ENCODE data around the gene NR1D1. TPM values are rescaled to one million over a fixed set of nuclear protein-coding genes. Genes with fewer than 3 reads are reported as not detected.
A peak's percentile ranks its signal among the peaks of the same experiment; 100 is the strongest.
"Not testable (repeated sequence)": the region's sequence is repeated elsewhere in the genome, so short reads cannot be mapped to it uniquely, and the experiment has no call there.

The NR1D1 gene
- 1 to 10 TPM; 4.8 to 5.8 TPM for total RNA-seq

GRCh38 chr17:40100419-40100668 lies at the start of gene NR1D1:
Gene NR1D1, minus strand, starts transcription at chr17:40100589. Its CDS starts 495 bp downstream, at chr17:40100094.
- peak within 1 kb of the TSS; percentile 94 for H3K4me3 Mint-ChIP-seq
- peak within 1 kb of the TSS; percentile 90 for H3K27ac Mint-ChIP-seq
- DNase-seq = no peak
- peaks cover 34% of the 10 kb centered on the region for H3K36me3 Mint-ChIP-seq
- H3K27me3 Mint-ChIP-seq = no peaks in the 10 kb centered on the region
- peaks cover 84% of the 10 kb centered on the region for H3K4me1 Mint-ChIP-seq
- H3K9me3 Mint-ChIP-seq = no peaks in the 10 kb centered on the region

- Mint-ChIP-seq H3K27ac (peak overlapping the region; percentile 39), H3K36me3 (peaks cover 41% of the 10 kb centered on the region), H3K4me1 (peaks cover 27% of the 10 kb centered on the region), H3K9me3 (no peaks in the 10 kb centered on the region), H3K4me3 (no peak overlapping the region), H3K27me3 (no peaks in the 10 kb centered on the region)
- DNase-seq = no peak
These were observed 48.1 kb upstream of the NR1D1 start for GRCh38 chr17:40148527-40148926.

- H3K4me1 Mint-ChIP-seq = peaks cover 28% of the 10 kb centered on the region
- H3K9me3 Mint-ChIP-seq = no peaks in the 10 kb centered on the region
- H3K36me3 Mint-ChIP-seq = peaks cover 42% of the 10 kb centered on the region
- DNase-seq = no peak
- no peaks in the 10 kb centered on the region for H3K27me3 Mint-ChIP-seq
- no peak overlapping the region for H3K4me3 Mint-ChIP-seq
- no peak overlapping the region for H3K27ac Mint-ChIP-seq
These were observed 45.1 kb upstream of the NR1D1 start for GRCh38 chr17:40145476-40145875.

GRCh38 chr17:40143166-40143565 lies 42.8 kb upstream of the NR1D1 start:
- not testable (repeated sequence) for DNase-seq, H3K4me3 Mint-ChIP-seq, H3K27ac Mint-ChIP-seq, H3K9me3 Mint-ChIP-seq, H3K27me3 Mint-ChIP-seq
- Mint-ChIP-seq H3K4me1 (peaks cover 32% of the 10 kb centered on the region), H3K36me3 (peaks cover 30% of the 10 kb centered on the region)

GRCh38 chr17:40139566-40140058 lies 39.2 kb upstream of the NR1D1 start:
- H3K9me3 Mint-ChIP-seq = no peaks in the 10 kb centered on the region
- H3K4me1 Mint-ChIP-seq = peaks cover 36% of the 10 kb centered on the region
- DNase-seq = no peak
- peaks cover 20% of the 10 kb centered on the region for H3K36me3 Mint-ChIP-seq
- peak overlapping the region; percentile 91 for H3K4me3 Mint-ChIP-seq
- no peaks in the 10 kb centered on the region for H3K27me3 Mint-ChIP-seq
- peak overlapping the region; percentile 94 for H3K27ac Mint-ChIP-seq

GRCh38 chr17:40135817-40136216 lies 35.4 kb upstream of the NR1D1 start:
- H3K9me3 Mint-ChIP-seq = no peaks in the 10 kb centered on the region
- H3K4me3 Mint-ChIP-seq = no peak overlapping the region
- peaks cover 33% of the 10 kb centered on the region for H3K4me1 Mint-ChIP-seq
- DNase-seq = no peak
- H3K27me3 Mint-ChIP-seq = no peaks in the 10 kb centered on the region
- H3K27ac Mint-ChIP-seq = peak overlapping the region; percentile 57
- peaks cover 32% of the 10 kb centered on the region for H3K36me3 Mint-ChIP-seq

GRCh38 chr17:40134184-40134583 lies 33.8 kb upstream of the NR1D1 start:
- Mint-ChIP-seq H3K27ac (peak overlapping the region; percentile 67), H3K36me3 (peaks cover 39% of the 10 kb centered on the region), H3K4me1 (peaks cover 29% of the 10 kb centered on the region), H3K9me3 (no peaks in the 10 kb centered on the region), H3K27me3 (no peaks in the 10 kb centered on the region), H3K4me3 (no peak overlapping the region)
- no peak for DNase-seq

GRCh38 chr17:40130352-40131042 lies 30.1 kb upstream of the NR1D1 start:
- Mint-ChIP-seq H3K36me3 (peaks cover 53% of the 10 kb centered on the region), H3K27me3 (no peaks in the 10 kb centered on the region), H3K4me3 (no peak overlapping the region), H3K9me3 (no peaks in the 10 kb centered on the region), H3K4me1 (peaks cover 21% of the 10 kb centered on the region), H3K27ac (peak overlapping the region; percentile 47)
- no peak for DNase-seq

- H3K4me1 Mint-ChIP-seq = peaks cover 24% of the 10 kb centered on the region
- no peaks in the 10 kb centered on the region for H3K9me3 Mint-ChIP-seq
- peaks cover 55% of the 10 kb centered on the region for H3K36me3 Mint-ChIP-seq
- no peak overlapping the region for H3K27ac Mint-ChIP-seq
- DNase-seq = no peak
- no peaks in the 10 kb centered on the region for H3K27me3 Mint-ChIP-seq
- no peak overlapping the region for H3K4me3 Mint-ChIP-seq
These were observed 29.1 kb upstream of the NR1D1 start for GRCh38 chr17:40129498-40129897.

- peak overlapping the region; percentile 76 for H3K27ac Mint-ChIP-seq
- peak overlapping the region; percentile 99 for H3K4me3 Mint-ChIP-seq
- no peaks in the 10 kb centered on the region for H3K9me3 Mint-ChIP-seq
- peaks cover 30% of the 10 kb centered on the region for H3K4me1 Mint-ChIP-seq
- H3K36me3 Mint-ChIP-seq = peaks cover 35% of the 10 kb centered on the region
- no peaks in the 10 kb centered on the region for H3K27me3 Mint-ChIP-seq
- DNase-seq = no peak
These were observed 24.1 kb upstream of the NR1D1 start for GRCh38 chr17:40124279-40125141.

GRCh38 chr17:40123811-40124114 lies 23.4 kb upstream of the NR1D1 start:
- Mint-ChIP-seq H3K4me1 (peaks cover 30% of the 10 kb centered on the region), H3K36me3 (peaks cover 31% of the 10 kb centered on the region), H3K27ac (peak overlapping the region; percentile 91)

GRCh38 chr17:40122999-40123810 lies 22.8 kb upstream of the NR1D1 start:
- H3K4me1 Mint-ChIP-seq = peaks cover 30% of the 10 kb centered on the region
- peak overlapping the region; percentile 91 for H3K27ac Mint-ChIP-seq
- DNase-seq = peak; percentile 55
- no peaks in the 10 kb centered on the region for H3K9me3 Mint-ChIP-seq
- peak overlapping the region; percentile 99 for H3K4me3 Mint-ChIP-seq
- H3K27me3 Mint-ChIP-seq = no peaks in the 10 kb centered on the region
- peaks cover 31% of the 10 kb centered on the region for H3K36me3 Mint-ChIP-seq

More at GRCh38 chr17:40123811-40124114, 23.4 kb upstream of the NR1D1 start:
- no peak for DNase-seq
- peak overlapping the region; percentile 99 for H3K4me3 Mint-ChIP-seq
- H3K27me3 Mint-ChIP-seq = no peaks in the 10 kb centered on the region
- no peaks in the 10 kb centered on the region for H3K9me3 Mint-ChIP-seq

- Mint-ChIP-seq H3K9me3 (no peaks in the 10 kb centered on the region), H3K4me3 (peak overlapping the region; percentile 64), H3K27ac (no peak overlapping the region), H3K27me3 (no peaks in the 10 kb centered on the region), H3K36me3 (peaks cover 28% of the 10 kb centered on the region), H3K4me1 (peaks cover 30% of the 10 kb centered on the region)
- DNase-seq = peak; percentile 55
These were observed 22.0 kb upstream of the NR1D1 start for GRCh38 chr17:40122136-40122998.

Data from activated naive CD8-positive, alpha-beta T cell treated with anti-CD3 and anti-CD28 coated beads for 36 hours (primary cell).